Upper lobe of left lung (tissue), 6 donors: ENCODE measurements around the gene E2F8. TPM values are rescaled to one million over a fixed set of nuclear protein-coding genes. Genes with fewer than 3 reads are reported as not detected.

Experiments used
- ATAC-seq, 2 donors: fragments of 200-7000 bp; cut with Tn5 transposase; one replicate each; pipeline ENCODE4 v1.9.1; 2022; ENCODE audit warnings: mild to moderate bottlenecking in 2 of 2, moderate library complexity in 2 of 2; ENCODE audit not compliant: low FRiP score in 2 of 2
- DNase-seq, 2 donors: peaks; one replicate each; pipeline ENCODE4 v3.0.0-alpha.2; 2019 to 2020
- H3K27ac ChIP-seq, 4 donors: fragments of 200-600 bp; sonication (generic); one replicate each; pipeline ENCODE4 v1.5.1; 2016 to 2019
- H3K27me3 ChIP-seq, 4 donors: fragments of 200-600 bp; sonication (generic); one replicate each; pipeline ENCODE4 v1.5.1; 2017 to 2019
- H3K36me3 ChIP-seq, 4 donors: fragments of 200-600 bp; sonication (generic); one replicate each; pipeline ENCODE4 v1.5.1; 2016 to 2019
- H3K4me1 ChIP-seq, 4 donors: fragments of 200-600 bp; sonication (generic); one replicate each; pipeline ENCODE4 v1.5.1; 2018 to 2019
- H3K4me3 ChIP-seq, 4 donors: fragments of 200-600 bp; sonication (generic); one replicate each; pipeline ENCODE4 v1.5.1; 2017 to 2019; ENCODE audit warnings: mild to moderate bottlenecking in 2 of 4, moderate library complexity in 1 of 4
- H3K9me3 ChIP-seq, 4 donors: fragments of 200-600 bp; sonication (generic); one replicate each; pipeline ENCODE4 v1.5.1; 2018 to 2019
- EP300 ChIP-seq, 4 donors: sonication (generic); formaldehyde crosslinking; IDR thresholded peaks; one replicate each; pipeline ENCODE4 v1.5.1; 2017; ENCODE audit warnings: antibody characterized with exemption in 4 of 4, control low read depth in 2 of 4
- POLR2A ChIP-seq, 4 donors: fragments of 450-650 bp; IDR thresholded peaks; one replicate each; pipeline ENCODE4 v1.5.1; 2016 to 2017; ENCODE audit warnings: antibody characterized with exemption in 4 of 4, mild to moderate bottlenecking in 2 of 4
- POLR2AphosphoS5 ChIP-seq, 2 donors: sonication (generic); formaldehyde crosslinking; IDR thresholded peaks; one replicate each; pipeline ENCODE4 v1.5.1; 2017; ENCODE audit warnings: antibody characterized with exemption in 2 of 2
- WGBS, 2 donors: methylation state at CpG; one replicate each; pipeline ENCODE4 v1.1.5; 2017 to 2018; 5-methylcytosine and 5-hydroxymethylcytosine counted together
- total RNA-seq, 6 donors: library from RNA; depleted of rRNA in 4 of 6; stranded (reverse); fragments of >200 nt in 4 of 6; gene quantifications; one replicate each; pipeline versions ENCODE4 v1.1.0 to v1.2.1, GENCODE V29; 2016 to 2021
- TF ChIP-seq, protein P1 (sequence below), 6 experiments: fragments of 450-650 bp in 4 of 6; fragments of 200-600 bp in 2 of 6; sonication (generic) in 2 of 6; IDR thresholded peaks; one replicate each; pipeline ENCODE4 v1.5.1; 2016 to 2019; ENCODE audit warnings: antibody characterized with exemption in 6 of 6
- donor health status: DM: no; HTN: no; CAD: no; lungs with moderate emphysema.
- donor health status: DM: no; HTN: yes; CAD: no; lungs with severe emphysema.

Gene E2F8
- total RNA-seq, 6 donors from 2014 or later = 0.40 to 1.6 (median 1.1) TPM

DNA sequence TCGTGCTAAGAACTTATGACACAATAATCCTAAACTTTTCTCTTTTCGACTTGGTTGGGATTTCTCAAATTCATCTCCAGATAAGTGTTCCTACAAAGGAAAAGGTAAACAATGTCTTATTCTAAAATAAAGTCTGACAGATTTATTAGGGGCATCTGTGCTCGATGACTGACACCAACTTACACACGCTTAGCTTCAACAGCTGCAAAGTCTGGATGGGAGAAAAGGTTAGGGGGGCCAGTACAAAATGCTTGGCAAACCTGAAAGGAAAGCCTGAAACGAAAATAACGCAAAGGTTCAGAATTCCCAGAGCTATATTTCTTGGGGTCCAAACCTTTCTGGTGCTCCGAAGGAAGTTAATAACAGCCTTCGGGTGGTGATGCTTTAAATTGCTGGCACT is 3.4 kb downstream of the E2F8 start:
- peaks cover 14 to 24% (median 21%) of the 10 kb centered on the region in 4 donors for H3K4me1 ChIP-seq
- H3K9me3 ChIP-seq = no peaks in the 10 kb centered on the region
- no peak overlapping the region for H3K4me3 ChIP-seq
- no peaks in the 10 kb centered on the region for H3K36me3 ChIP-seq
- ATAC-seq (no peak), DNase-seq (no peak)
- no peak overlapping the region for H3K27ac ChIP-seq
- TF ChIP-seq POLR2A (IDR thresholded peaks at IDR 0.05) (no peak), POLR2AphosphoS5 (IDR thresholded peaks at IDR 0.05) (no peak), EP300 (IDR thresholded peaks at IDR 0.05) (no peak)
- TF ChIP-seq, protein P1, sequence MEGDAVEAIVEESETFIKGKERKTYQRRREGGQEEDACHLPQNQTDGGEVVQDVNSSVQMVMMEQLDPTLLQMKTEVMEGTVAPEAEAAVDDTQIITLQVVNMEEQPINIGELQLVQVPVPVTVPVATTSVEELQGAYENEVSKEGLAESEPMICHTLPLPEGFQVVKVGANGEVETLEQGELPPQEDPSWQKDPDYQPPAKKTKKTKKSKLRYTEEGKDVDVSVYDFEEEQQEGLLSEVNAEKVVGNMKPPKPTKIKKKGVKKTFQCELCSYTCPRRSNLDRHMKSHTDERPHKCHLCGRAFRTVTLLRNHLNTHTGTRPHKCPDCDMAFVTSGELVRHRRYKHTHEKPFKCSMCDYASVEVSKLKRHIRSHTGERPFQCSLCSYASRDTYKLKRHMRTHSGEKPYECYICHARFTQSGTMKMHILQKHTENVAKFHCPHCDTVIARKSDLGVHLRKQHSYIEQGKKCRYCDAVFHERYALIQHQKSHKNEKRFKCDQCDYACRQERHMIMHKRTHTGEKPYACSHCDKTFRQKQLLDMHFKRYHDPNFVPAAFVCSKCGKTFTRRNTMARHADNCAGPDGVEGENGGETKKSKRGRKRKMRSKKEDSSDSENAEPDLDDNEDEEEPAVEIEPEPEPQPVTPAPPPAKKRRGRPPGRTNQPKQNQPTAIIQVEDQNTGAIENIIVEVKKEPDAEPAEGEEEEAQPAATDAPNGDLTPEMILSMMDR (IDR thresholded peaks at IDR 0.05) = no peak
- 84 to 88% methylated on average over 8 of the region's 8 CpGs for WGBS, 2 donors
- peaks cover 0 to 18% (median 11%) of the 10 kb centered on the region in 4 donors for H3K27me3 ChIP-seq

DNA sequence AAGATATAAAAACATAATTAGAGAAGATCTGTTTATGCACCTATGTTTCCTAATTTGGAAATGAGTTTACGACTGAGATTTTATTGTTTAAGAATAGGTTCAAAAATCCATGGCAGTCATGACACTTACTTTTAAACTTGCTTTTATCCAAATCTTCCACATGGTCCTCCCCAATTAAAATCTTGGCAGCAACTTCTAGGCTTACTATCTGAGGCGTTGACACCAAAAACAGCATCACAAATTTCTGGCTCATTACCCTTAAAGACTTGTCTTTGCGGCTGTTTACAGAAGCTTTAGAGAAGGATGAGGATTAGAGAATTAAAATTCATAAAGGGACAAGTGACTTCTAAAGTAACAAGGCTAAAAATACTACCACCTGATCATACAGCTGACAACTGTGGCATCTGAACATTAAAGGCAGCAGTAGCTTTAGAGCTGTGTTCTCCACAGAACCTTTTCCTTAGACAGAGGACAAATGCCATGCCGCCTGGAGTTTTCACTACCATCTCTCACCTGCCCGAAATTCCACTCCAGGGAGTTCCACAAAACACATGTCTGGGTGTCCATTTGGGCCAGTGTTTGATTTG is 6.4 kb downstream of the E2F8 start:
- H3K27me3 ChIP-seq = no peaks in the 10 kb centered on the region
- no peak for TF ChIP-seq EP300 (IDR thresholded peaks at IDR 0.05)
- no peak for TF ChIP-seq POLR2AphosphoS5 (IDR thresholded peaks at IDR 0.05)
- TF ChIP-seq POLR2A (IDR thresholded peaks at IDR 0.05) = no peak
- TF ChIP-seq, protein P1 (IDR thresholded peaks at IDR 0.05) = no peak
- no peak overlapping the region for H3K4me3 ChIP-seq
- H3K36me3 ChIP-seq = no peaks in the 10 kb centered on the region
- no peaks in the 10 kb centered on the region for H3K4me1 ChIP-seq
- H3K9me3 ChIP-seq = no peaks in the 10 kb centered on the region
- no peak overlapping the region for H3K27ac ChIP-seq
- WGBS, 2 donors = 96 to 97% methylated on average over 5 of the region's 5 CpGs
- ATAC-seq = no peak
- DNase-seq = no peak

DNA sequence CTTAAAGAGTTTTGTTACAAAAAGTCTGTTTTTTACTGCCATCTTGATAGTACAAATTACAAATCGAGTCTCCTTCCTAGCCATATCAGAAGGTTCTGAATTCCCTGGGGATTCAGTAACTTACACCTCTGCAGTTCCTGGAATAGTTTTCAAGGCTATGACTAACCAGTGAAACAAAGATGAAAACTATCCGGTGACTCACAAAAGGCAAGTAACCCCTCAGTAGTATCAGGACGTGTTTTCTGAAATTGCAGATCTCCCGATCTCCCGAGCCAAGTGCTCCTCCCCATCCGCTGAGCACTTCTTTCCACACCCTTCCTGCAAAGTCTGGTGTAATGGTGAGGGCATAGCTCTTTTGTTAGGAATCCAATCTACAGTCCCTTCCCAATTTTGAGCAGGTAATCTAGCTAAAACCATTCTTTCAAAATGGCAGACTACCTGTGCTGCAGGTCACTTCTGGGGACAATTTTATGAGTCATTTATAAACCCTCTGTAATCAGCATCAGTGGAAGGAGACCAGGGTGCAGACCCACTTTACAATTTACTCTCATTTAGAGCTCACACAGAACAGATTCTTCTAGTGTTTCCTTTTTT is 7.7 kb downstream of the E2F8 start:
- H3K4me1 ChIP-seq = no peaks in the 10 kb centered on the region
- H3K36me3 ChIP-seq = no peaks in the 10 kb centered on the region
- no peaks in the 10 kb centered on the region for H3K9me3 ChIP-seq
- 72 to 81% methylated on average over 5 to 6 of the region's 6 CpGs for WGBS, 2 donors
- ATAC-seq (peak in 1 of 2 donors; percentile 14), DNase-seq (no peak)
- TF ChIP-seq POLR2AphosphoS5 (IDR thresholded peaks at IDR 0.05) = no peak
- TF ChIP-seq EP300 (IDR thresholded peaks at IDR 0.05) = no peak
- TF ChIP-seq POLR2A (IDR thresholded peaks at IDR 0.05) = no peak
- TF ChIP-seq, protein P1 (IDR thresholded peaks at IDR 0.05) = no peak
- no peak overlapping the region for H3K4me3 ChIP-seq
- no peaks in the 10 kb centered on the region for H3K27me3 ChIP-seq
- no peak overlapping the region for H3K27ac ChIP-seq

DNA sequence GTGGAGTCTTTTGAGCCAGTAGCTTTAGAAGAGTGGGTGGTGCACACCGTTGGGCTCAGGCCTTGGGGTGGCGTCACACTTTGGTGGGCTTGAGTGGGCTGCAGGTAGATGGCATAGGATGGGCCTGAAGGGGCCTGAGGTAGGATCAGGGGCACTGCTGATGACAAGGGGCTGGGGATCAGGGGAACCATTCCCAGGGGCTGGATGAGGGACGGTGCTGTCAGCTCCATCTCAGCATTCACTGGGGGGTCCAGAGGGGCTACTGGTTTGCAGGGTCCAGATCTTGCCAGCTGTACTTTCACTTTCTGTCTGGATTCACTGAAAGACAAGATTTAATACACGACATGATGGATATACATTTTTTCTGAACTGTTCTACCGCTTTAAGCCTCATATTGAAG is 11.1 kb downstream of the E2F8 start:
- Histone ChIP-seq H3K4me3 (no peak overlapping the region), H3K9me3 (no peaks in the 10 kb centered on the region), H3K36me3 (no peaks in the 10 kb centered on the region), H3K4me1 (no peaks in the 10 kb centered on the region), H3K27ac (no peak overlapping the region), H3K27me3 (no peaks in the 10 kb centered on the region)
- TF ChIP-seq POLR2A (IDR thresholded peaks at IDR 0.05) = no peak
- no peak for TF ChIP-seq EP300 (IDR thresholded peaks at IDR 0.05)
- TF ChIP-seq, protein P1 (IDR thresholded peaks at IDR 0.05) = no peak
- TF ChIP-seq POLR2AphosphoS5 (IDR thresholded peaks at IDR 0.05) = no peak
- no peak for ATAC-seq
- no peak for DNase-seq
- 93 to 94% methylated on average over 5 of the region's 5 CpGs for WGBS, 2 donors

DNA sequence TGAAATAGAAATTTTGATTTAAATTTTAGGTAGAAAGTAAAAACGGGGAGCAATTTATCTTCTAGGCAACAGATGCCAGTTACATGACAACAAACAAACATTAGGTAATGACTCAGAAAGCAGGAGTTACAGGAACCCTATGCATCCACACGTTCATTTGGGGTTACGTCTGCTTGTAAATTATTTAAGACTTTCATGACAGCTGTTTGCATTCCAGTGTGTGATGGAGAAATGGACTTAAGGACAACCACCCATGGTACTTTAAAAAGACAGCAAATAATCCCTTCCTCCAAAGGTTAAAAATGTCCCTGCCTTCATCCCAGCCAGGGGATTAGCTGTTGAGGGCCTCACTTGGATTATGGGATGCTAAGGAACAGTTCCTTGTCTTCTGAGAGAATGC is 11.8 kb downstream of the E2F8 start:
- H3K4me3 ChIP-seq = no peak overlapping the region
- H3K36me3 ChIP-seq = no peaks in the 10 kb centered on the region
- no peaks in the 10 kb centered on the region for H3K4me1 ChIP-seq
- ATAC-seq = no peak
- H3K27ac ChIP-seq = no peak overlapping the region
- no peaks in the 10 kb centered on the region for H3K9me3 ChIP-seq
- TF ChIP-seq, protein P1 (IDR thresholded peaks at IDR 0.05) = no peak
- TF ChIP-seq POLR2A (IDR thresholded peaks at IDR 0.05) = no peak
- no peaks in the 10 kb centered on the region for H3K27me3 ChIP-seq
- 86 to 89% methylated on average over 3 of the region's 3 CpGs for WGBS, 2 donors
- no peak for DNase-seq
